RCC 7860 (cell line): ENCODE data around the gene PGAM2.

Experiments
- DNase-seq: peaks from one replicate; pipeline ENCODE4 v3.0.0-alpha.2; 2015; ENCODE audit warnings: low spot score
- FAIRE-seq: peaks from 2 replicates; lab custom pipeline; 2012; peaks lifted over from hg19 to GRCh38; lab: Jason Lieb, UNC

PGAM2 gene

GRCh38 chr7:44103923-44104859 is 38.8 kb upstream of the PGAM2 start, which contains the start of gene AEBP1:
TSS of gene AEBP1 (plus strand) at chr7:44104345. CDS start at chr7:44104666, 321 bp downstream.
- no peak for FAIRE-seq

GRCh38 chr7:44103566-44103922 is 38.2 kb upstream of the PGAM2 start:
- no peak for FAIRE-seq
- no peak for DNase-seq

More at GRCh38 chr7:44103923-44104859, 38.8 kb upstream of the PGAM2 start, which contains the start of gene AEBP1:
- DNase-seq = no peak

- FAIRE-seq = no peak
These were observed 37.6 kb upstream of the PGAM2 start for GRCh38 chr7:44102846-44103565.

GRCh38 chr7:44101966-44102845 is 36.8 kb upstream of the PGAM2 start:
- no peak for FAIRE-seq
- no peak for DNase-seq

More at GRCh38 chr7:44102846-44103565, 37.6 kb upstream of the PGAM2 start:
- DNase-seq = no peak

GRCh38 chr7:44101303-44101965 is 36.1 kb upstream of the PGAM2 start:
- DNase-seq (no peak), FAIRE-seq (no peak)

- FAIRE-seq = no peak
- DNase-seq = peak; percentile 59
These were observed 35.3 kb upstream of the PGAM2 start for GRCh38 chr7:44100458-44101302.

- FAIRE-seq = no peak
- DNase-seq = no peak
These were observed 34.3 kb upstream of the PGAM2 start for GRCh38 chr7:44099669-44100068.

- DNase-seq (no peak), FAIRE-seq (no peak)
These were observed 33.0 kb upstream of the PGAM2 start for GRCh38 chr7:44098092-44099068.

GRCh38 chr7:44097064-44097932 is 31.9 kb upstream of the PGAM2 start:
- no peak for DNase-seq
- FAIRE-seq = no peak

GRCh38 chr7:44096326-44096881 is 31.0 kb upstream of the PGAM2 start:
- FAIRE-seq = no peak

GRCh38 chr7:44095781-44096180 is 30.4 kb upstream of the PGAM2 start:
- DNase-seq (no peak), FAIRE-seq (no peak)

More at GRCh38 chr7:44096326-44096881, 31.0 kb upstream of the PGAM2 start:
- no peak for DNase-seq

- DNase-seq (no peak), FAIRE-seq (no peak)
These were observed 29.7 kb upstream of the PGAM2 start for GRCh38 chr7:44094883-44095592.

- no peak for FAIRE-seq
These were observed 29.0 kb upstream of the PGAM2 start for GRCh38 chr7:44094365-44094764.

GRCh38 chr7:44093102-44093641 is 27.8 kb upstream of the PGAM2 start:
- FAIRE-seq (no peak), DNase-seq (no peak)

More at GRCh38 chr7:44094365-44094764, 29.0 kb upstream of the PGAM2 start:
- no peak for DNase-seq

GRCh38 chr7:44087911-44088838 is 22.8 kb upstream of the PGAM2 start:
- FAIRE-seq (no peak), DNase-seq (no peak)
